ENCODE results near the gene ANK3. TPM values are rescaled to one million over a fixed set of nuclear protein-coding genes. Genes with fewer than 3 reads are reported as not detected.

Gene ANK3
- total and polyA plus RNA-seq, 7 donors, result 11.6 to 170 (median 94.2) TPM

- Histone ChIP-seq H3K27me3 (ENCODE audit: insufficient read depth in 3 of 3, low read length in 2 of 3) (no peaks in the 10 kb centered on the region), H3K9me3 (no peaks in the 10 kb centered on the region), H3K36me3 (ENCODE audit: insufficient read depth in 1 of 2, low read depth in 1 of 2) (no peaks in the 10 kb centered on the region), H3K4me3 (no peak overlapping the region), H3K27ac (no peak overlapping the region), H3K4me1 (peaks cover 14% of the 10 kb centered on the region)
- TF ChIP-seq CTCF (IDR thresholded peaks at IDR 0.05), result no peak
- DNase-seq (no peak), ATAC-seq (no peak)
- WGBS, 3 donors, result 92 to 95% (median 93%) methylated on average over 5 of the region's 5 CpGs
- intact Hi-C loops (cut with DNase I), result no loop called here
Measured at GRCh38 chr10:60380781-60381180, 8.9 kb downstream of the ANK3 start.

- intact Hi-C loops (cut with DNase I), result no loop called here
- DNase-seq, result no peak
- H3K36me3 ChIP-seq (ENCODE audit: insufficient read depth in 1 of 2, low read depth in 1 of 2), result no peaks in the 10 kb centered on the region
- H3K27me3 ChIP-seq (ENCODE audit: insufficient read depth in 3 of 3, low read length in 2 of 3), result no peaks in the 10 kb centered on the region
- H3K4me1 ChIP-seq, result no peaks in the 10 kb centered on the region
- no peak for ATAC-seq
- no peaks in the 10 kb centered on the region for H3K9me3 ChIP-seq
- no peak for TF ChIP-seq CTCF (IDR thresholded peaks at IDR 0.05)
- WGBS, 3 donors, result 68 to 88% (median 81%) methylated on average over 1 of the region's 1 CpG
- no peak overlapping the region for H3K27ac ChIP-seq
- no peak overlapping the region for H3K4me3 ChIP-seq
Measured at GRCh38 chr10:60377955-60378354, 11.7 kb downstream of the ANK3 start.

- intact Hi-C loops (cut with DNase I), result no loop called here
- Histone ChIP-seq H3K4me3 (no peak overlapping the region), H3K4me1 (no peaks in the 10 kb centered on the region), H3K36me3 (ENCODE audit: insufficient read depth in 1 of 2, low read depth in 1 of 2) (no peaks in the 10 kb centered on the region), H3K27me3 (ENCODE audit: insufficient read depth in 3 of 3, low read length in 2 of 3) (no peaks in the 10 kb centered on the region), H3K27ac (no peak overlapping the region), H3K9me3 (no peaks in the 10 kb centered on the region)
- WGBS, 3 donors, result 52 to 61% (median 55%) methylated on average over 1 of the region's 1 CpG
- DNase-seq (no peak), ATAC-seq (no peak)
- no peak for TF ChIP-seq CTCF (IDR thresholded peaks at IDR 0.05)
Measured at GRCh38 chr10:60377042-60377352, 12.7 kb downstream of the ANK3 start.

- no peak for TF ChIP-seq CTCF (IDR thresholded peaks at IDR 0.05)
- DNase-seq (no peak), ATAC-seq (no peak)
- WGBS, 3 donors, result 63 to 72% (median 66%) methylated on average over 6 of the region's 6 CpGs
- intact Hi-C loops (cut with DNase I), result no loop called here
- Histone ChIP-seq H3K9me3 (no peaks in the 10 kb centered on the region), H3K4me3 (no peak overlapping the region), H3K36me3 (ENCODE audit: insufficient read depth in 1 of 2, low read depth in 1 of 2) (no peaks in the 10 kb centered on the region), H3K4me1 (no peaks in the 10 kb centered on the region), H3K27me3 (ENCODE audit: insufficient read depth in 3 of 3, low read length in 2 of 3) (no peaks in the 10 kb centered on the region), H3K27ac (no peak overlapping the region)
Measured at GRCh38 chr10:60376221-60377041, 13.2 kb downstream of the ANK3 start.

All from psoas muscle (tissue), 8 donors.